ENCODE results near the gene IPO9. TPM values are rescaled to one million over a fixed set of nuclear protein-coding genes. Genes with fewer than 3 reads are reported as not detected.

Gene IPO9
- total RNA-seq, 1 donor = 29.2 TPM

DNA sequence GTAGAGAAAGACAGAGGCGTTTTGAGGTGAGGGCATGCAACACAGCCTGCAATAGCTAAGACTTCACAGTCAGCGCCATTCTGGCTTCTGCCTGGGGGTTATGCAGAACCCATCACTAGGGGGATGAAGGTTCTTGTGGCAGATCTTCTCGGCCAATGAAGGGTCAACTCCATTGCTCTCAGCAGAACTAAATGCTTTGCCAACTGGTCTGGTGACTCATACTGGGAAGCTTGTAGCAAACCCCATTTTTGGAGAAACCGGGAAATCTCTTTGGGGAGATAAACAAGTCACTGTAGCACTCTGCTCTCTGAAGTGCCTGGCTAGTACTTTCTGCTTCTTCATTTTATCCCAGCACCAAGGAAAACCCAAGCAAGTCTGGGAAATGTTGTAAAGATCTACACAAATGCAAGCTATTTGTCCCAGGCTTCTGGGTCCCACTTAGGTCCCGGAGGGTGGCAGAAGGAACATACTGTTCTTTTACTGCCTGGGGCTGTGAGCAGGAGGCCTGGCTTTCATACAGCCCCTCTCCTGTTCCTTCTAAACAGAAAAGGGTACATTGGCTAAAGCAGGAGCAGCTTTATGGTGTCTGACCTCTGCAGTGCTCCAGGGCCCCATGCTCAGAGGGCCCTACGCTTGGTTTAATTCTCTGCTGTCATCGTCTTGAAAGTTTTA, 88.5 kb downstream of the IPO9 start:
- DNase-seq (ENCODE audit: low read depth) = peak; percentile 97
- peak; percentile 18 for TF ChIP-seq CTCF (IDR thresholded peaks at IDR 0.05; ENCODE audit: insufficient read depth, low read length)
- no peak overlapping the region for H3K4me3 ChIP-seq (ENCODE audit: low read depth, low read length)

DNA sequence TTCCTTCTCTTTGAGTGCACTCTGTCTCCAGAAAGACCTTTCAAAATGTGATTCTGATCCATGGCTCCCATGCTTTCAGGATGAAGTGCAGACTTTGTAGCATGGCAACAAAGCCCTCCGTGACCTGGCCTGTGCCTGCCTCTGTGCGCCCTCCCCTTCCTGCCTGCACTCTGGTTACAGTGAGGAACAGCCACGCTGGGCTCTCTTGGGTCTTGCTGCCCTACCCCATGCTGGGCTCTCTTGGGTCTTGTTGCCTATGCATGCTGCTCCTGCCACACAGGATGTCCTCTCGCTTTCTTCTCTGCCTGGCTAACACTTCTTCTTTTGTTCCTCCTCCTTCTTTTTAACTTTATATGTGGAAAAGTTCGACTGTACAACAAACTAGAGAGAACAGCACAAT, 89.4 kb downstream of the IPO9 start:
- no peak for TF ChIP-seq CTCF (IDR thresholded peaks at IDR 0.05; ENCODE audit: insufficient read depth, low read length)
- no peak overlapping the region for H3K4me3 ChIP-seq (ENCODE audit: low read depth, low read length)
- DNase-seq (ENCODE audit: low read depth) = no peak

GRCh38 chr1:201921952-201922558, 93.1 kb downstream of the IPO9 start:
- no peak for DNase-seq (ENCODE audit: low read depth)
- TF ChIP-seq CTCF (IDR thresholded peaks at IDR 0.05; ENCODE audit: insufficient read depth, low read length) = no peak
- H3K4me3 ChIP-seq (ENCODE audit: low read depth, low read length) = no peak overlapping the region

DNA sequence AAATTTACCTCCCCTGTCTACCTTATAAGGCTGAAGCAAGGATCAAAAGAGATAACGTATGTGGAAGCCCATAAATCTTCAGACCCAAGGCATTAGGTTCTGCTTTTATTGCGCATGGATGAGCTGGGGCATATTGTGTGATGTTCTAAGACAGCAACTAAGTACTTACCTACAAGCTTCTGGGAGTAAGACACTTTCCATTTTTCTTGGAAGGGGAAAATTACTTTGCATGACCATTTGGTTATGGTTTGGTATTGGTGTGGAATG, 96.3 kb downstream of the IPO9 start:
- H3K4me3 ChIP-seq (ENCODE audit: low read depth, low read length) = no peak overlapping the region
- no peak for TF ChIP-seq CTCF (IDR thresholded peaks at IDR 0.05; ENCODE audit: insufficient read depth, low read length)
- no peak for DNase-seq (ENCODE audit: low read depth)

GRCh38 chr1:201925981-201926645, 97.2 kb downstream of the IPO9 start:
- TF ChIP-seq CTCF (IDR thresholded peaks at IDR 0.05; ENCODE audit: insufficient read depth, low read length) = no peak
- no peak overlapping the region for H3K4me3 ChIP-seq (ENCODE audit: low read depth, low read length)
- peak; percentile 28 for DNase-seq (ENCODE audit: low read depth)

- DNase-seq (ENCODE audit: low read depth) = no peak
- no peak for TF ChIP-seq CTCF (IDR thresholded peaks at IDR 0.05; ENCODE audit: insufficient read depth, low read length)
- H3K4me3 ChIP-seq (ENCODE audit: low read depth, low read length) = no peak overlapping the region
Observed at GRCh38 chr1:201928266-201928665, 99.3 kb downstream of the IPO9 start.
